GM12865 (cell line): ENCODE data around the gene CACNA1I.
A peak's percentile ranks its signal among the peaks of the same experiment; 100 is the strongest.

Source experiments
- DNase-seq: peaks from one replicate; pipeline ENCODE4 v3.0.0; 2010; ENCODE audit warnings: low read depth
- H3K4me3 ChIP-seq: 2 replicates; pipeline ENCODE4 v1.5.1; 2011; ENCODE audit warnings: mild to moderate bottlenecking, low read depth, low read length, control low read depth
- TF ChIP-seq, protein P1 (sequence below): IDR thresholded peaks from 2 replicates; pipeline ENCODE4 v1.5.1; 2011; ENCODE audit warnings: low read length, control low read depth, low read depth, inconsistent platforms; ENCODE audit not compliant: insufficient read depth; ENCODE audit errors: missing control alignments

Gene CACNA1I

DNA sequence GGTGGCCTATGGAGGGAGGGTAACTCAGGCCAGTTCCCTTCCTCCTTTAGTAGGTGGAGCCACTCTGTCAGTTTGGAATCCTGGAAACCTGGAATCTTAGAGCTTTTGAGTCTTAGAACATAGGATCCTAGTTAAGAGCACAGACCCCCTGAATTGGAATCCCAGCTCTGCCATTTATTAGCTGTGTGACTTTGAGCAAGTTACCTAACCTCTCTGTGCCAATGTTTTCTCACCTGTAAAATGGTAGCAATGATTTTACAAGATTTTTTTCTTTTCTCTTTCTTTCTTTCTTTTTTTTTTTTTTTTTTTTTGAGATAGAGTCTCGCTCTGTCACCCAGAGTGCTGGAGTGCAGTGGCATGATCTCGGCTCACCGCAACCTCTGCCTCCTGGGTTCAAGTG, 17.1 kb upstream of the CACNA1I start:
- H3K4me3 ChIP-seq: no peak overlapping the region
- no peak for DNase-seq
- TF ChIP-seq, protein P1, sequence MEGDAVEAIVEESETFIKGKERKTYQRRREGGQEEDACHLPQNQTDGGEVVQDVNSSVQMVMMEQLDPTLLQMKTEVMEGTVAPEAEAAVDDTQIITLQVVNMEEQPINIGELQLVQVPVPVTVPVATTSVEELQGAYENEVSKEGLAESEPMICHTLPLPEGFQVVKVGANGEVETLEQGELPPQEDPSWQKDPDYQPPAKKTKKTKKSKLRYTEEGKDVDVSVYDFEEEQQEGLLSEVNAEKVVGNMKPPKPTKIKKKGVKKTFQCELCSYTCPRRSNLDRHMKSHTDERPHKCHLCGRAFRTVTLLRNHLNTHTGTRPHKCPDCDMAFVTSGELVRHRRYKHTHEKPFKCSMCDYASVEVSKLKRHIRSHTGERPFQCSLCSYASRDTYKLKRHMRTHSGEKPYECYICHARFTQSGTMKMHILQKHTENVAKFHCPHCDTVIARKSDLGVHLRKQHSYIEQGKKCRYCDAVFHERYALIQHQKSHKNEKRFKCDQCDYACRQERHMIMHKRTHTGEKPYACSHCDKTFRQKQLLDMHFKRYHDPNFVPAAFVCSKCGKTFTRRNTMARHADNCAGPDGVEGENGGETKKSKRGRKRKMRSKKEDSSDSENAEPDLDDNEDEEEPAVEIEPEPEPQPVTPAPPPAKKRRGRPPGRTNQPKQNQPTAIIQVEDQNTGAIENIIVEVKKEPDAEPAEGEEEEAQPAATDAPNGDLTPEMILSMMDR: no peak

DNA sequence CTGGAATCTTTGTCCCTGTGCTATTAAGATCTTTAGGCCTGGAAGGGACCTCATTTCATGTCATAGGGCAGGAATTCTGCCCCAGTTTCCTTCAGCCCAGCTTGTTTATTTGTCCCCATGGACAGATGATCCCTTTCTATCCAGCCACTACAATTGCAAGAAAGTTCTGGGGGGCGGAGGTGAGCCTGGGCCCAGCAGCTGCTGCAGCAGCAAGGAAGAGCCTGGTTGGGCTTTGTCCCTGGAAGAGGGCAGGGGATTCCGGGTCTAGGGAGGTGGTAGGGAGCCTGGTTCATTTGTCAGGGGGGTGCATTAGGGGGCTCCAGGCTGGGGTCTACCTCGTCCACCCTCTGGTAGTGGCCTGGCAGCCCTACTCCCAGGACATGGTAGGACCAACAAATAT, 16.4 kb upstream of the CACNA1I start:
- no peak for DNase-seq
- H3K4me3 ChIP-seq: no peak overlapping the region
- TF ChIP-seq, protein P1: no peak

- no peak overlapping the region for H3K4me3 ChIP-seq
- TF ChIP-seq, protein P1: no peak
- no peak for DNase-seq
These were observed 13.3 kb upstream of the CACNA1I start for GRCh38 chr22:39556970-39557841.

- DNase-seq: no peak
- TF ChIP-seq, protein P1: no peak
- H3K4me3 ChIP-seq: no peak overlapping the region
These were observed 12.3 kb upstream of the CACNA1I start for GRCh38 chr22:39558254-39558727.

GRCh38 chr22:39558950-39559349, 11.6 kb upstream of the CACNA1I start:
- no peak overlapping the region for H3K4me3 ChIP-seq
- TF ChIP-seq, protein P1: no peak
- no peak for DNase-seq

DNA sequence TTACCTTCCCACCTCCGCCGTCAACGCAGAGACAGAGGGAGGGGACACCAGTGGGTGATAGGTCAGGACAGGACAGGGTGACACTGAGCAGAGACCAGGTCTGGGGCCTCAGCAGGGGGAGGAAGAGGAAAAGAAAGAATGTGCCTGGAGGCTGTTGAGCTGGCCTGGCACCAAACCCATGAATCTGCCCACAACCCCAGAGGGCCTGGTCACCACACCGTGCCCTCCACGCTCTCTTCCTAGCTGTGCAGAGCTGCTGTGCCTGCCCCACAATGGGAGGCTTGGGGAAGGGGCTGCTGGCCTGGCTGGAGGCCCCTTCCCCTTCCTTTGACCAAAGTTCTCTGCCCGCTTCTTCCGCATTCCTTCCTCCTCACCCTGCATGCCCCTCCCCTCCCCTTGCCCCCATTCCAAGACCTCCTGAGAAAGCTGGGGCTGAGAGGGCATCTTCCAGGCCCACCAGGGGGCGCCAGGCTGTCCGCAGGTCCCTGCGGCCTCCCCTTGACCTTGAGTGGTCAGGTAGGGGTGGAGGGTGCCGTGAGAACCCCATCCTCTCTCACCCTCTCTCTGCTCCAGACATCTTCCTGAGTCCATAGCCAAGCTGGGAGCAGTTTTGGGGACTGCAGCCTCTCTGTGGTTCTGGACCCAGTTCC, 11.0 kb upstream of the CACNA1I start:
- DNase-seq: peak; percentile 32
- no peak overlapping the region for H3K4me3 ChIP-seq

More for the DNA sequence above, 11.0 kb upstream of the CACNA1I start:
- TF ChIP-seq, protein P1: peak; percentile 63
